Keratinocyte (primary cell): ENCODE results near the gene RAB35. TPM values are rescaled to one million over a fixed set of nuclear protein-coding genes. Genes with fewer than 3 reads are reported as not detected.

Source experiments
- DNase-seq: peaks from one replicate; pipeline ENCODE4 v3.0.0-alpha.2; 2011; ENCODE audit warnings: low read depth, missing footprints, low spot score
- FAIRE-seq: peaks from 2 replicates; lab custom pipeline; 2011; peaks lifted over from hg19 to GRCh38; lab: Jason Lieb, UNC
- H2AFZ ChIP-seq: 2 replicates; pipeline ENCODE4 v1.6.0; 2012; ENCODE audit warnings: low read length, control low read depth, inconsistent platforms; ENCODE audit not compliant: control insufficient read depth
- H3K27ac ChIP-seq: 2 replicates; pipeline ENCODE4 v1.5.1; 2011; ENCODE audit warnings: low read length; ENCODE audit not compliant: control insufficient read depth, insufficient read depth
- H3K27me3 ChIP-seq: 3 replicates; pipeline ENCODE4 v1.6.0; 2011; ENCODE audit warnings: low read length; ENCODE audit not compliant: control insufficient read depth, insufficient read depth; ENCODE audit errors: extremely low read depth
- H3K36me3 ChIP-seq, 2 experiments: 2 replicates in 1 of 2; 3 replicates in 1 of 2; pipeline ENCODE4 v1.5.1; 2011; ENCODE audit warnings: low read length in 2 of 2, mild to moderate bottlenecking in 1 of 2; ENCODE audit not compliant: control insufficient read depth in 2 of 2, insufficient read depth in 2 of 2; ENCODE audit errors: extremely low read depth in 1 of 2
- H3K4me1 ChIP-seq: 3 replicates; pipeline ENCODE4 v1.5.1; 2011; ENCODE audit warnings: low read length; ENCODE audit not compliant: control insufficient read depth, insufficient read depth; ENCODE audit errors: extremely low read depth
- H3K4me2 ChIP-seq: 3 replicates; pipeline ENCODE4 v1.6.0; 2011; ENCODE audit warnings: low read depth, low read length; ENCODE audit not compliant: control insufficient read depth, insufficient read depth; ENCODE audit errors: extremely low read depth
- H3K4me3 ChIP-seq, 3 experiments: fragments of 200-600 bp in 1 of 3; sonication (generic) in 1 of 3; 2 replicates in 2 of 3; 3 replicates in 1 of 3; pipeline ENCODE4 v1.5.1; 2011 to 2016; ENCODE audit warnings: low read length in 3 of 3, mild to moderate bottlenecking in 3 of 3, control low read depth in 2 of 3, inconsistent platforms in 1 of 3, low read depth in 1 of 3, mixed read lengths in 1 of 3, mixed run types in 1 of 3, moderate library complexity in 1 of 3; ENCODE audit not compliant: control insufficient read depth in 2 of 3, insufficient read depth in 2 of 3; ENCODE audit errors: extremely low read depth in 1 of 3
- H3K79me2 ChIP-seq: 2 replicates; pipeline ENCODE4 v1.6.0; 2012; ENCODE audit warnings: low read length; ENCODE audit not compliant: control insufficient read depth, insufficient read depth
- H3K9ac ChIP-seq: 3 replicates; pipeline ENCODE4 v1.6.0; 2011; ENCODE audit warnings: low read length; ENCODE audit not compliant: control insufficient read depth, insufficient read depth; ENCODE audit errors: extremely low read depth
- H3K9me1 ChIP-seq: 3 replicates; pipeline ENCODE4 v1.6.0; 2011; ENCODE audit warnings: low read length; ENCODE audit not compliant: control insufficient read depth, insufficient read depth; ENCODE audit errors: extremely low read depth
- H3K9me3 ChIP-seq: 2 replicates; pipeline ENCODE4 v1.5.1; 2012; ENCODE audit warnings: low read depth, low read length; ENCODE audit not compliant: control insufficient read depth
- H4K20me1 ChIP-seq: 3 replicates; pipeline ENCODE4 v1.6.0; 2011; ENCODE audit warnings: low read length; ENCODE audit not compliant: control insufficient read depth, insufficient read depth; ENCODE audit errors: extremely low read depth
- CTCF ChIP-seq, 3 experiments: IDR thresholded peaks in 1 of 3; conservative IDR thresholded peaks in 1 of 3; optimal IDR thresholded peaks in 1 of 3; 2 replicates in 2 of 3; 3 replicates in 1 of 3; pipeline versions ENCODE3 to v1.5.1; 2011; ENCODE audit warnings: low read length in 3 of 3, mild to moderate bottlenecking in 3 of 3, moderate library complexity in 2 of 3, control low read depth in 1 of 3, inconsistent platforms in 1 of 3; ENCODE audit not compliant: insufficient read depth in 2 of 3; ENCODE audit errors: extremely low read depth in 1 of 3
- EZH2 ChIP-seq: IDR thresholded peaks from one replicate; pipeline ENCODE4 v1.6.1; 2012; ENCODE audit warnings: inconsistent platforms, mild to moderate bottlenecking, low read length, moderate library complexity
- dilution Hi-C: fragments of 300-500 bp; cut with MboI; formaldehyde crosslinking; loops from one replicate; pipeline ENCODE4 v1.7.0; 2020; ENCODE audit warnings: low sequenced_read_pairs; ENCODE audit not compliant: extremely low pct_ligation_motif_present
- polyA plus RNA-seq, 5 experiments: library from polyadenylated mRNA; depleted of rRNA in 3 of 5; stranded (reverse) in 3 of 5; stranded (forward) in 1 of 5; unstranded in 1 of 5; fragments of >200 nt; gene quantifications; 1 replicate in 1 of 5; 2 replicates in 3 of 5; 3 replicates in 1 of 5; pipeline versions ENCODE4 v1.2.1 to v1.2.3, GENCODE V29; 2011 to 2012; ENCODE audit warnings: missing spikeins in 2 of 5, low read depth in 1 of 5, low replicate concordance in 1 of 5

Gene RAB35
- polyA plus RNA-seq, 1 donor (not counting 4 experiments of a cell fraction or from before 2014, with no cell fraction given), result 68.4 TPM

- dilution Hi-C loops, result no loop called here
Observed at GRCh38 chr12:120125792-120126634, 9.5 kb upstream of the RAB35 start.

GRCh38 chr12:120125029-120125428, 8.5 kb upstream of the RAB35 start:
- no peak overlapping the region for H3K4me3 ChIP-seq
- no peaks in the 10 kb centered on the region for H3K79me2 ChIP-seq
- no peak overlapping the region for H3K4me2 ChIP-seq
- no peak for TF ChIP-seq CTCF (optimal IDR thresholded peaks at IDR 0.05 in 1 of 3, IDR thresholded peaks at IDR 0.05 in 1 of 3, conservative IDR thresholded peaks at IDR 0.05 in 1 of 3; ENCODE audit: extremely low read depth in 1 of 3, insufficient read depth in 2 of 3, low read length in 3 of 3)
- no peak for TF ChIP-seq EZH2
- no peak for FAIRE-seq
- dilution Hi-C loops, result no loop called here
- no peaks in the 10 kb centered on the region for H3K27me3 ChIP-seq
- no peaks in the 10 kb centered on the region for H3K4me1 ChIP-seq
- H3K36me3 ChIP-seq, result peaks cover 17 to 27% of the 10 kb centered on the region in 2 experiments
- H3K9me3 ChIP-seq, result no peaks in the 10 kb centered on the region
- H3K9me1 ChIP-seq, result no peaks in the 10 kb centered on the region
- H4K20me1 ChIP-seq, result no peaks in the 10 kb centered on the region
- no peak overlapping the region for H2AFZ ChIP-seq
- no peak overlapping the region for H3K27ac ChIP-seq
- no peak overlapping the region for H3K9ac ChIP-seq
- DNase-seq, result no peak

More at GRCh38 chr12:120125792-120126634, 9.5 kb upstream of the RAB35 start:
- H2AFZ ChIP-seq, result no peak overlapping the region
- H3K79me2 ChIP-seq, result no peaks in the 10 kb centered on the region
- H3K4me3 ChIP-seq, result no peak overlapping the region
- H3K4me1 ChIP-seq, result no peaks in the 10 kb centered on the region
- TF ChIP-seq EZH2, result no peak
- TF ChIP-seq CTCF (optimal IDR thresholded peaks at IDR 0.05 in 1 of 3, IDR thresholded peaks at IDR 0.05 in 1 of 3, conservative IDR thresholded peaks at IDR 0.05 in 1 of 3; ENCODE audit: extremely low read depth in 1 of 3, insufficient read depth in 2 of 3, low read length in 3 of 3), result no peak
- H3K4me2 ChIP-seq, result no peak overlapping the region
- no peak for DNase-seq
- no peak for FAIRE-seq
- no peaks in the 10 kb centered on the region for H4K20me1 ChIP-seq
- no peak overlapping the region for H3K9ac ChIP-seq
- H3K27ac ChIP-seq, result no peak overlapping the region
- H3K9me1 ChIP-seq, result no peaks in the 10 kb centered on the region
- no peaks in the 10 kb centered on the region for H3K27me3 ChIP-seq
- H3K9me3 ChIP-seq, result no peaks in the 10 kb centered on the region
- H3K36me3 ChIP-seq, result peaks cover 25 to 37% of the 10 kb centered on the region in 2 experiments
